ENCODE results near the gene PSPH.
"Not testable (repeated sequence)": the region's sequence is repeated elsewhere in the genome, so short reads cannot be mapped to it uniquely, and the experiment has no call there.

PSPH gene

GRCh38 chr7:56051339-56052191, at the start of gene PSPH, which contains the start of gene CCT6A:
TSS of gene PSPH (minus strand) at chr7:56051444. CDS start at chr7:56021212, 30,232 bp downstream.
TSS of gene CCT6A (plus strand) at chr7:56051765. CDS start at chr7:56051849, 84 bp downstream.
- DNase-seq (ENCODE audit: low read depth, low spot score): peak; percentile 86

DNA sequence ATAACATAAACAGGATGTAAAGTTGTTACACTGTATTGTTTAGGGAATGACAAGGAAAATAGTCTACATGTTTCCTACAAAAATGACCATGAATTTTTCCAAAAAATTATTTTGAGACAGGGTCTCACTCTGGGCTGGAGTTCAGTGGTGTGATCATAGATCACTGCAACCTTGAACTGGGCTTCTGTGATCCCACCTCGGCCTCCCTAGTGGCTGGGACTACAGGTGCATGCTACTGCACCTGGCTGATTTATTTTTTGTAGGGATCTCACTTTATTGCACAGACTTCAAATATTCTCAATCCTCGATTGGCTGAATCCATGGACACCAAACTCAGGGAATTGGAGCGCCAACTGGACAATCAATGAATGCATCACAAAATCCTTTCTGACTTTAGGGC, 48.4 kb upstream of the PSPH start:
- DNase-seq (ENCODE audit: low read depth, low spot score): no peak

- not testable (repeated sequence) for DNase-seq (ENCODE audit: low read depth, low spot score)
These were observed 47.2 kb upstream of the PSPH start for GRCh38 chr7:56098187-56099008.

- DNase-seq (ENCODE audit: low read depth, low spot score): no peak
These were observed 46.5 kb upstream of the PSPH start for GRCh38 chr7:56097700-56098099.

DNA sequence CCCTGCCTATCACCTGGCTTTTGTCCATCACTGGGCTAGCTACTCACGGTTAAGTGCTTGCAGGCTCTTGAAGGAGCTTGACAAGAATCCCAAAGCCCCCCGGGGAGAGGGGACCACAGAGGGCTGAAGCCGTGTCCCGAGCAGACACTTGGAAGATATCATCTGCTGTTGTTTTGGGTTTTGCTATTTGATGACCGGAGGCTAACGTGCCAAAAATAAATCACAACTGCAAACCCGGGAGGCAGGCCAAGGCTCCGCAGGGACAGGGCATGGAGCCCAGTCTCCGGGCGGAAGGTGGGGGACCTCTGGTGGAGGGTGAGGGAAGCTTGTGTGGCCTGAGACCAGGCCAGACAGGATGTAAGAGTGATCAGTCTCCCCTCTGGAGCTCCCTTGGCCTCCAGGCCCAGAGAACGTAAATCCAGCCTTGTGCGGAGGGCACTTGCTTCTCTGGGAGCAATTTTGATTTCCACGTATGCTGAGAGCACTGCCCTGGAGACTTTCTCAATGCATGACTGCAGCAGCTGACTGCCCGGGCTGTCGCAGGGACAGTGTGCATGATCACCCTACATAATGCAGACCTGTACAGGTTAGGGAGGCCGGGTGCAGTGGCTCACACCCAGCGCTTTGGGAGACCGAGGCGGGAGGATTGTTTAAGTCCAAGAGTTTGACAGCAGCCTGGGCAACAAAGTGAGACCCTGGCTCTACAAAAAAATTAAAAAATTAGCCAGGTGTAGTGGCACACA, 41.7 kb upstream of the PSPH start, which contains the start of gene PHKG1:
Gene PHKG1, minus strand, starts transcription at position 164 of the 743 bp plus-strand sequence. CDS start 4,011 bp downstream, outside the sequence.
- no peak for DNase-seq (ENCODE audit: low read depth, low spot score)

DNA sequence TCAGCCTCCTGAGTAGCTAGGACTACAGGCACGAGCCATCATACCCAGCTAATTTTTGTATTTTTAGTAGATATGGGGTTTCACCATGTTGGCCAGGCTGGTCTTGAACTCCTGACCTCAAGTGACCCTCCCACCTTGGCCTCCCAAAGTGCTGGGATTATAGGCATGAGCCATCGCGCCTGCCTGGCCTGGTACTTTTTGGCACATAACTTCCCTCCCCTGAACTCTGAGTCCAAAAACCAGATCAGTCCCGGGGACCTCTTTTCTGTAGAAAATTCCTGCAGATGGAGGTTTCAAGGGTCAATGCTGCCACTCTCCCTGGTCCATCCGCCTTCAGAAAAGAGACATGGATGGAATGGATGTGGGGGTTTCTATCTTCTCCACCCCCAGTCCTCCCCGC, 41.1 kb upstream of the PSPH start:
- DNase-seq (ENCODE audit: low read depth, low spot score): not testable (repeated sequence)

DNA sequence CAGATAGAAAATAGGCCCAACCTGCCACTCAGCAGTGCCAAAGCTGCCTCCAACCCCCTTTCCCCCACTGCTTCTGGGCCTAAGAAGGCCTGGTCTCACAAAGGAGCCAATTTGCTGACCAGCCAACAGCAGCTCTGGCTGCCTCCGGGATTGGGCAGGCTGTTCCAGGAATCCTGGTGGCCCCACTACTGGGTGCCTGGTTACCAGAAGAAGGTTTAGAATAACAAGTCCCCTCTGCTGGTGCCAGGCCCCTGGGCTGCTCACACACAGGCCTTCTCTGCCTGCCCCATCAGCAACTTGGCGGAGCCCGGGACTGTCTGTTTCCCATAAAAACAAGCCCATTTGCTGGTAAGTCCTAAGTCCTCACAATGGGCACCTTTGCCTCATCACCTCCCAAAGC, 40.3 kb upstream of the PSPH start:
- DNase-seq (ENCODE audit: low read depth, low spot score): no peak

- DNase-seq (ENCODE audit: low read depth, low spot score): no peak
These were observed 36.2 kb upstream of the PSPH start for GRCh38 chr7:56087445-56087844.

- DNase-seq (ENCODE audit: low read depth, low spot score): no peak
These were observed 35.5 kb upstream of the PSPH start for GRCh38 chr7:56086761-56087160.

GRCh38 chr7:56083150-56083785, 32.0 kb upstream of the PSPH start:
- DNase-seq (ENCODE audit: low read depth, low spot score): no peak

DNA sequence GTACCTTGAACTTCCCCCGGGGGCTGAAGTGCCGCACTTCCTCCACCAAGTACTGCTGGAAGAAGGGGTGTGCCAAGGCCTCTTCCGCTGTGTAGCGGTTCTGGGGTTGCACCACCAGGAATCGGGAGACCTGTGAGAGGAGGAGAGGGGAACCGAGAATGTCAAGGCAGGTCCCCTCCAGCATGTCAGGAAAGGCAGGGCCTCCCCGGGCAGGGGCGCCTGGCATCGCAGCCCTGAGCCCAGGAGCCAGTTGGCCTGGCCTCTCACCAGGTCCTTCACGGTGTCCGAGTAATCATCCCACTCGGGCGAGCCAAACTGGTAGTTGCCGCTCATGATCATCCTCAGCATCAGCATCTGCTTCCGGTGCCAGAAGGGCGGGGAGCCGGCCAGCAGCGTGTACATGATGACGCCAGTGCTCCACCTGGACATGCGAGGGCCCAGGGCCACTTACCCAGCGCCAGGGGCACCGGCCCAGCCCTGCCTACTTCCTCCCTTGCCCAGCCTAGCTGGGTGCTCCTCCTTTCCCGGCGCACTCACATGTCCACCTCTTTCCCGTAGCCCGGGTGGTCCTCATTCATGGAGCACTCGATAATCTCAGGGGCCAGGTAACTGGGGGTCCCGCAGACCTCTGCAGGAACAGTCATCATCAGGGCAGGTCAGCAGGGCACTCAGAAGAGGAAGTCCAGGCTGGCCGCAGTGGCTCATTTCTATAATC, 30.5 kb upstream of the PSPH start:
- DNase-seq (ENCODE audit: low read depth, low spot score): no peak

GRCh38 chr7:56080726-56081435, 29.6 kb upstream of the PSPH start:
- DNase-seq (ENCODE audit: low read depth, low spot score): not testable (repeated sequence)

DNA sequence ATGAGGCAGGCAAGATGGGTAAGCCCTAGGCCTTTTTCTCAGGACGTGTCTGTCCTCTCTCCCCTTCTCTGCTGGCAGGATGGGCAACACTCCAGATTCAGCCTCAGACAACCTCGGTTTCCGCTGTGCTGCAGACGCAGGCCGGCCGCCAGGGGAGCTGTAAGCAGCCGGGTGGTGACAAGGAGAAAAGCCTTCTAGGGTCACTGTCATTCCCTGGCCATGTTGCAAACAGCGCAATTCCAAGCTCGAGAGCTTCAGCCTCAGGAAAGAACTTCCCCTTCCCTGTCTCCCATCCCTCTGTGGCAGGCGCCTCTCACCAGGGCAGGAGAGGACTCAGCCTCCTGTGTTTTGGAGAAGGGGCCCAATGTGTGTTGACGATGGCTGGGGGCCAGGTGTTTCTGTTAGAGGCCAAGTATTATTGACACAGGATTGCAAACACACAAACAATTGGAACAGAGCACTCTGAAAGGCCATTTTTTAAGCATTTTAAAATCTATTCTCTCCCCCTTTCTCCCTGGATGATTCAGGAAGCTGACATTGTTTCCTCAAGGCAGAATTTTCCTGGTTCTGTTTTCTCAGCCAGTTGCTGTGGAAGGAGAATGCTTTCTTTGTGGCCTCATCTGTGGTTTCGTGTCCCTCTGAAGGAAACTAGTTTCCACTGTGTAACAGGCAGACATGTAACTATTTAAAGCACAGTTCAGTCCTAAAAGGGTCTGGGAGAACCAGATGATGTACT, 28.4 kb upstream of the PSPH start:
- DNase-seq (ENCODE audit: low read depth, low spot score): no peak

DNA sequence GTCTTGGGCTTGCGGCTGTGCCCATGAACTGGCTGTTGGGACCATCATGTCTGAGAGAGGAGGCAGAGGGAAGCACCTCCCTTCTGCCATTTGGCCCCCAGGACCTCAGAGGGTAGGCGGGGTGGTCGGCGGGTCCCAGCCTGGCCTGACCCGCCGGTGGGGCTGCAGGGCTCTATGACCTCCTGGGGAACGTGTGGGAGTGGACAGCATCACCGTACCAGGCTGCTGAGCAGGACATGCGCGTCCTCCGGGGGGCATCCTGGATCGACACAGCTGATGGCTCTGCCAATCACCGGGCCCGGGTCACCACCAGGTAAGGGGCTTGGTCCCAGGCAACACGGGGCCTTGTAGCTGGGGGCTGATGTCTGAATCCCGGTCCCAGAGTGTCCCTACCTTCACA, 27.0 kb upstream of the PSPH start:
- no peak for DNase-seq (ENCODE audit: low read depth, low spot score)

GRCh38 chr7:56077681-56078080, 26.4 kb upstream of the PSPH start:
- no peak for DNase-seq (ENCODE audit: low read depth, low spot score)

DNA sequence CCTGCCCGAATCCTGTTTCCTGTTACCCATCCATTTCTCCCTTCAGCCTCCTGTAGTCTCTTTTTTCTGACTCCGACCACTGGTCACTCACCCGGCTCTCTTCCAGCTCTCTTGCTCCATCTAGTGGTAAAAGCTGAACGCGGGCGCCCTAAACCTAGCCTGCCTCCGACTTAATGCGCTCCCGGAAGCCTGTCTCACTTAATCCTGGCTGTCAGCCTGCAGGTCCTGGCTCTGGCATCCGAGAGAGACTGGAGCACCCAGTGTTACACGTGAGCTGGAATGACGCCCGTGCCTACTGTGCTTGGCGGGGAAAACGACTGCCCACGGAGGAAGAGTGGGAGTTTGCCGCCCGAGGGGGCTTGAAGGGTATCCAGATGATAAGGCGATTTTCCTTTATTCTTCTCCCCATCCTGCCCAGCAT, 23.1 kb upstream of the PSPH start:
- DNase-seq (ENCODE audit: low read depth, low spot score): peak; percentile 45

- not testable (repeated sequence) for DNase-seq (ENCODE audit: low read depth, low spot score)
These were observed 15.1 kb upstream of the PSPH start for GRCh38 chr7:56066376-56066775.

GRCh38 chr7:56063882-56064625, 12.8 kb upstream of the PSPH start, which contains the start of gene SUMF2:
TSS of gene SUMF2 (plus strand) at chr7:56064286. CDS start at chr7:56064312, 26 bp downstream.
- peak; percentile 70 for DNase-seq (ENCODE audit: low read depth, low spot score)
